Peyer's patch (tissue), 4 donors: Measurements from ENCODE around the gene NPIPA8. TPM values are rescaled to one million over a fixed set of nuclear protein-coding genes. Genes with fewer than 3 reads are reported as not detected.
"Not testable (repeated sequence)": the region's sequence is repeated elsewhere in the genome, so short reads cannot be mapped to it uniquely, and the experiment has no call there.

Source experiments
- DNase-seq, 3 donors: peaks; one replicate each; pipeline ENCODE4 v3.0.0-alpha.2; 2017 to 2019
- H3K27ac ChIP-seq, 4 donors: fragments of 200-600 bp; sonication (generic); one replicate each; pipeline ENCODE4 v1.5.1; 2016 to 2019
- H3K27me3 ChIP-seq, 2 donors: fragments of 200-600 bp; sonication (generic); one replicate each; pipeline ENCODE4 v1.5.1; 2019
- H3K36me3 ChIP-seq, 3 donors: fragments of 200-600 bp; sonication (generic); one replicate each; pipeline ENCODE4 v1.5.1; 2016 to 2019
- H3K4me1 ChIP-seq, 4 donors: fragments of 200-600 bp; sonication (generic); one replicate each; pipeline ENCODE4 v1.5.1; 2016 to 2019
- H3K4me3 ChIP-seq, 4 donors: fragments of 200-600 bp; sonication (generic); 1 replicate in 3 of 4; 2 replicates in 1 of 4; pipeline ENCODE4 v1.5.1; 2016 to 2019; ENCODE audit warnings: mild to moderate bottlenecking in 1 of 4
- H3K9me3 ChIP-seq, 4 donors: fragments of 200-600 bp; sonication (generic); one replicate each; pipeline ENCODE4 v1.5.1; 2016 to 2019; ENCODE audit warnings: mild to moderate bottlenecking in 1 of 4
- total RNA-seq, 4 donors: library from RNA; depleted of rRNA; stranded (reverse); fragments of >200 nt; gene quantifications; one replicate each; pipeline ENCODE4 v1.1.0, GENCODE V29; 2016

Gene NPIPA8
- 10 to 100 TPM in 1 of 4 donors, not detected in 3; 14.0 TPM for total RNA-seq

DNA sequence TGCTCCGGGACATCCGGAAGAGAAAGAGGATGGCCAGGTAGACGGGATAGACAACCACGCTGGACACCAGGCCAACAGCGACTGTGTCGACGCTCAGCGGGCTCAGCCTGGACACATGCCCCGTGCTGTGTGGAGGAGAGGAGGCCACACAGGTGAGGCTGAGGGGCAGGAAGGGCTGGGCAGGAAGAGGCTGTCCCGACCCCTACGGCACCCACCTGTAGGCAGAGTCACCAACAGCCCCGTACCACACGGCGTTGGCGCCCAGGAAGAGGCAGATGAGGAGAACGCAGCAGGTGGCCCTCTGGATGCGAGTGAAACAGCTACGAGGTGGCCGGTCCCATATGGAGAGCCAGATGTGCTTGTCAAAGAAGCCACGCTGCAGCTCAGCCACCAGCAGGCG, at the start of gene NPIPA8:
Gene NPIPA8, minus strand, starts transcription at position 101 of the 400 bp plus-strand sequence. CDS start 4,074 bp downstream, outside the sequence.
- H3K4me1 ChIP-seq, H3K27me3 ChIP-seq, H3K4me3 ChIP-seq, DNase-seq, H3K36me3 ChIP-seq, H3K27ac ChIP-seq, H3K9me3 ChIP-seq: not testable (repeated sequence)

DNA sequence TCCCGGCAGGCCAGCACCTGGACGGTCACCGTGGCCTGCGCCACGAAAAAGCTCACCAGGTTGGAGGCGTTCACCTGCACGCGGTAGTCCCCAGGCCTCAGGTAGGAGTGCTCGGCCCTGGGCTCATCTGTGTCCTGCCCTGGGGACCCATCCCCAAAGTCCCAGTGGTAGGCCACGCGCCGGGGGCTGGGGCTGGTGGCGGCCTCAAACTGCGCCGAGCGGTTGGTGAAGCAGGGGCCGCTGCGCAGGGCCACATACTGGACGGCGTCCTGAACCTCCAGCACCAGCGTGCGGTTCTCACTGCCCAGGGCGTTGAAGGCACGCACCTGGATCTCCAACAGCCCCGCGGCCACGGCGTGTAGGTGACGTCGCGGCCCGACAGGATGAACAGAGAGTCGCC, 48.7 kb upstream of the NPIPA8 start:
- not testable (repeated sequence) for H3K27ac ChIP-seq, H3K27me3 ChIP-seq, H3K4me3 ChIP-seq, H3K9me3 ChIP-seq, H3K36me3 ChIP-seq, H3K4me1 ChIP-seq, DNase-seq

DNA sequence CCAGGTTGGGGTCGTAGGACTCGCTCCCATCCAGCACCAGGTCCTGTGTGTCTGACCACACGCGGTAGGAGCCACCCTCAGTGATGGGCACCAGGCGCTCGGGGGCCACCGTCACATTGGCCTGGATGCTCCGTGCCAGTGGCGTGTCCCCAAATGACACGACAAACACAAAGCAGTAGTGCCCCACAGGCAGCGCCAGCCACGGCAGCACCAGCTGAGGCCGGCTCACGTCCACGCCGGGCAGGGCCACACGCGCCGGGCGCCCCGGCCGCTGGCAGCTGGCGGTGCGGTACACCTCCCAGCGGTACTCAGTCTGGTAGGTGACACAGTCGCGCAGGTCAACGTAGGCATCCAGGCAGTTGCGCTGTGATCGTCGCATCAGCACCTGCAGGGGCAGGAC, 48.3 kb upstream of the NPIPA8 start:
- H3K27me3 ChIP-seq, H3K4me3 ChIP-seq, H3K9me3 ChIP-seq, H3K36me3 ChIP-seq, H3K27ac ChIP-seq, H3K4me1 ChIP-seq: not testable (repeated sequence)
- DNase-seq = peak in 1 of 3 donors; percentile 28

DNA sequence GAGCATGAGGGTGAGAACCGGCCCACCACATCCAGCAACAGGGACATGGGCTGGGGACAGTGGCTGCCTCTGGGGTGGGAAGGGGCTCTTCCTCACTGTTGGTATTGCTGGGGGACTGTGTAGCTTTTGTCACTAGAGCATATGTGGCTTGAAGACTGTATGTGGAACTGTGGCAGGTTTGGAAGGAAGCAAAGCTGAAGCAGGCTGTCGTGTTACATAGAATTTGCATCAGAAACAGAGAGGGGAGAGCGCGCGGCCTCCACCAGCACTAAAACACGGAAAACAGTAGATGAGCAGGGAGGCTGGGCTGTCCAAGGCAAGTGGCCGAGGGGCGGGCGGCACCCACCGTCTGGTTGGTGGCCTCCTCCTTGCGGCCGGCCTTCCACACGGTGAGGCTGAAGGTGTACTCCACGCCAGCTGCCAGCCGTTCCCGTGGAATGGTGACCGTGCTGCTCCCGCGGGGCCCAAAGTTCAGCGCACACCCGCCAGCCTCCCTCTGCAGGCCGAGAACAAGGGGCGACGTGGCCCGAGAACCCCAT, 47.6 kb upstream of the NPIPA8 start:
- not testable (repeated sequence) for H3K36me3 ChIP-seq, DNase-seq, H3K4me3 ChIP-seq, H3K27ac ChIP-seq, H3K9me3 ChIP-seq, H3K27me3 ChIP-seq, H3K4me1 ChIP-seq

- H3K27ac ChIP-seq, H3K9me3 ChIP-seq, DNase-seq, H3K36me3 ChIP-seq, H3K4me3 ChIP-seq, H3K4me1 ChIP-seq, H3K27me3 ChIP-seq: not testable (repeated sequence)
These were observed 46.2 kb upstream of the NPIPA8 start for GRCh38 chr16:18382696-18383095.

DNA sequence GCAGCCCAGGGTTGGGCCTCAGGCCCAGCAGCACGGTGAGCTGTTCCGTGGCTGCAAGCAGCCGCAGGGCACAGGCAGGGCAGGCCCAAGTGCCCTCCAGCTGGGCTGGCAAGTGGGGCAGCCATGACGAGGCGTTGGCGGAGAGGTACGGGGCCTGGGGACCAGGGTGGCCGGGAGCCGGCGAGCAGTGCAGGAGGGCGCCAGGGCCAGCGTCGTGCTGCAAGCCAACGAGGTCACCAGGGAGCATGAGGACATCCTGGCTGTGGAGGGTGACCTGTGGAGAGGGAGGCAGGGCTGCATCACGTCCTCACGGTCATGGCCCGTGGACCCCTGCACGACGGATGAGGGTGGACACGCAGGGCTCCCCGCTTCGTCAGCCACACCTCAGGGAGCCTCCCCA, 11.2 kb upstream of the NPIPA8 start:
- not testable (repeated sequence) for H3K4me3 ChIP-seq, H3K36me3 ChIP-seq, H3K4me1 ChIP-seq, H3K9me3 ChIP-seq, H3K27me3 ChIP-seq, H3K27ac ChIP-seq, DNase-seq

DNA sequence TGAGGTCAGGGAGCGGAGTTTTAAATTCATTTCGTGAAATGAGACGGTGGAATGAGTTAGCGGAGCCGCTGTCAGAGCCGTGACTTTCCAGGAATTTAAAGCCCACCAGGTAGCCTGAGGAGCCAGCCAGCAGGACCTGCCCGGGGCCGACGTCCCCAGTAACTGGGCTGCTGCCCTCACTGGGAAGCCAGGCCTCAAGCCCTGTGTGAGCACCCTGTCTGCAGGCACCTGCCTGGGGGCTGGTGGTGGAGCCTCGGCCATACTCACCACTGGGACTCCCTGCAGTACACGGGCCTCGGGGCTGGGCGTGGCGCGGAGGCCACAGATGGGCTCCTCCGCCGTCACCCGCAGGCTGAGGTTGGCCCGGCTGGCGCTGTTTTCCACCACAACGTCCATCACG, 10.5 kb upstream of the NPIPA8 start:
- H3K27me3 ChIP-seq, H3K9me3 ChIP-seq, H3K4me1 ChIP-seq, H3K36me3 ChIP-seq, H3K27ac ChIP-seq, DNase-seq, H3K4me3 ChIP-seq: not testable (repeated sequence)

- H3K4me1 ChIP-seq, H3K27me3 ChIP-seq, H3K9me3 ChIP-seq, H3K36me3 ChIP-seq, DNase-seq, H3K27ac ChIP-seq, H3K4me3 ChIP-seq: not testable (repeated sequence)
These were observed 8.1 kb upstream of the NPIPA8 start for GRCh38 chr16:18344634-18345033.

GRCh38 chr16:18341986-18342385, 5.5 kb upstream of the NPIPA8 start:
- not testable (repeated sequence) for H3K27ac ChIP-seq, H3K9me3 ChIP-seq, H3K4me3 ChIP-seq

GRCh38 chr16:18341417-18341960, 5.0 kb upstream of the NPIPA8 start:
- not testable (repeated sequence) for H3K27ac ChIP-seq, H3K9me3 ChIP-seq, H3K27me3 ChIP-seq, H3K4me3 ChIP-seq, H3K36me3 ChIP-seq, H3K4me1 ChIP-seq, DNase-seq

More at GRCh38 chr16:18341986-18342385, 5.5 kb upstream of the NPIPA8 start:
- DNase-seq, H3K36me3 ChIP-seq, H3K27me3 ChIP-seq, H3K4me1 ChIP-seq: not testable (repeated sequence)

- not testable (repeated sequence) for H3K27ac ChIP-seq, H3K36me3 ChIP-seq, H3K27me3 ChIP-seq, DNase-seq, H3K9me3 ChIP-seq, H3K4me3 ChIP-seq, H3K4me1 ChIP-seq
These were observed 2.7 kb upstream of the NPIPA8 start for GRCh38 chr16:18339210-18339609.

DNA sequence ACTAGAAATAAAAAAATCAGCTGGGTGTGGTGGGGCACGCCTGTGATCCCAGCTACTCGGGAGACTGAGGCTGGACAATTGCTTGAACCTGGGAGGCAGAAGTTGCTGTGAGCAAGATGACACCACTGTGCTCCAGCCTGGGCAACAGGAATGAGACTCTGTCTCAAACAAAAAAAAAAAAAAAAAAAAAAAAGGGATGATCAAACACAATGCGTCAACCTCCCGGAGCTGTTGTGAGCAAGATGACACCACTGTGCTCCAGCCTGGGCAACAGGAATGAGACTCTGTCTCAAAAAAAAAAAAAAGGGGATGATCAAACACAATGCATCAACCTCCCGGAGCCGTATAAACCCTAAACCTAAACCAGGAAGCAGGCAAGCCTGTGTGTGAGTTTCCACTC, 24.7 kb downstream of the NPIPA8 start:
- not testable (repeated sequence) for H3K9me3 ChIP-seq, H3K4me1 ChIP-seq, H3K27me3 ChIP-seq, H3K36me3 ChIP-seq, H3K27ac ChIP-seq, H3K4me3 ChIP-seq, DNase-seq

GRCh38 chr16:18309159-18309558, 27.4 kb downstream of the NPIPA8 start:
- not testable (repeated sequence) for DNase-seq, H3K4me3 ChIP-seq, H3K4me1 ChIP-seq, H3K36me3 ChIP-seq, H3K27ac ChIP-seq, H3K9me3 ChIP-seq, H3K27me3 ChIP-seq

GRCh38 chr16:18307241-18307640, 29.3 kb downstream of the NPIPA8 start:
- not testable (repeated sequence) for DNase-seq, H3K4me1 ChIP-seq, H3K36me3 ChIP-seq, H3K4me3 ChIP-seq, H3K27ac ChIP-seq, H3K9me3 ChIP-seq, H3K27me3 ChIP-seq

- not testable (repeated sequence) for H3K36me3 ChIP-seq, DNase-seq, H3K9me3 ChIP-seq
These were observed 30.5 kb downstream of the NPIPA8 start for GRCh38 chr16:18306066-18306465.

DNA sequence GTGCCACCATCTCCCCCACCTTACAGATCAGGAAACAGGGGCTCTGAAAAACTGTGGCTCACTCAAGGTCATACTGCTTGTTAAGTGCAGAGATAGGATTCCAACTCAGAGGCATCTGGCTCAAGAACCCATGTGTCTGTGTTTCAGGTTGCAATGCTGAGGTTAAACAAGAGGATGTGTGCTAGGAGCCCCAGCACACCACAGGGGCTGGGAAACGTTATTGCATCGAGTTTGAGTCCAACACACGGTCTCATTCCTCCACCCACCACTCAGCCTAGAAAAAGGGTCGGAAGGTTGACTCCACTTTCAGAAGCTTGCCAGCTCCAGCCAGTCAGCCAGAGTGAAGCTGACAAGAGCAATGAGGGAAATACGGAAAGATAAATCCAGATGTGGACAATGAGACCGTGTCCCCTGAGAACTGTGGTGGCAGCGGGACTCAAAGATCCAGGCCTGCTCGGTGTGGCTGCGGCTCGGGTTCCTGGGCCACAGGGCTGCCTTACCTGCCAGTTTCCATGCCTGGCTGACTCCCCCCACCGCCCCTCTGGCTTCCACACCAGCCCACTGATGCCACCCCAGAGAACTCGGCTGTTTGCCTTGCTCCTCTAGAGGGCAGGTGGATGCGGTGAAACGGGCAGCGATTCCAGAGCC, 33.4 kb downstream of the NPIPA8 start:
- peak in 1 of 3 donors; percentile 4 for DNase-seq
- H3K36me3 ChIP-seq, H3K27me3 ChIP-seq, H3K4me3 ChIP-seq, H3K9me3 ChIP-seq, H3K4me1 ChIP-seq, H3K27ac ChIP-seq: not testable (repeated sequence)

More at GRCh38 chr16:18306066-18306465, 30.5 kb downstream of the NPIPA8 start:
- H3K4me1 ChIP-seq, H3K27ac ChIP-seq, H3K4me3 ChIP-seq, H3K27me3 ChIP-seq: not testable (repeated sequence)
